Sigmoid colon (tissue), 4 donors: ENCODE data around the gene ARRDC4.

ENCODE experiments used
- CTCF ChIP-seq, 4 experiments: fragments of 450-650 bp in 3 of 4; fragments of 200-600 bp in 1 of 4; IDR thresholded peaks; one replicate each; pipeline ENCODE4 v1.5.1; 2016 to 2019; ENCODE audit warnings: antibody characterized with exemption in 4 of 4, mild to moderate bottlenecking in 3 of 4, moderate library complexity in 2 of 4
- POLR2AphosphoS5 ChIP-seq, 4 donors: sonication (generic); formaldehyde crosslinking; IDR thresholded peaks; one replicate each; pipeline ENCODE4 v1.6.1; 2017; ENCODE audit warnings: antibody characterized with exemption in 4 of 4

GRCh38 chr15:98009169-98009568 is 48.7 kb downstream of the ARRDC4 start:
- TF ChIP-seq CTCF (IDR thresholded peaks at IDR 0.05), result no peak
- TF ChIP-seq POLR2AphosphoS5 (IDR thresholded peaks at IDR 0.05), result no peak
